IPS DF 6.9 (cell line): ENCODE data around the gene ABLIM1.

Source experiments
- DNase-seq: peaks from one replicate; pipeline ENCODE4 v3.0.0-alpha.2; 2013; ENCODE audit warnings: low read depth, low spot score
- H3K27ac ChIP-seq: one replicate; pipeline ENCODE4 v1.5.1; 2013; ENCODE audit warnings: low read length, control low read depth
- H3K27me3 ChIP-seq: 2 replicates; pipeline ENCODE4 v1.6.1; 2013; ENCODE audit warnings: mild to moderate bottlenecking, low read length; ENCODE audit not compliant: control insufficient read depth, insufficient read depth
- H3K36me3 ChIP-seq: 2 replicates; pipeline ENCODE4 v1.6.1; 2013; ENCODE audit warnings: low read length; ENCODE audit not compliant: control insufficient read depth, insufficient read depth
- H3K4me1 ChIP-seq: 2 replicates; pipeline ENCODE4 v1.6.1; 2013; ENCODE audit warnings: low read length; ENCODE audit not compliant: control insufficient read depth, insufficient read depth
- H3K4me3 ChIP-seq: 2 replicates; pipeline ENCODE4 v1.5.1; 2013; ENCODE audit warnings: mild to moderate bottlenecking, low read length
- H3K9me3 ChIP-seq: 2 replicates; pipeline ENCODE4 v1.6.1; 2013; ENCODE audit warnings: low read length, inconsistent platforms; ENCODE audit not compliant: control insufficient read depth, insufficient read depth
- WGBS: extraction: QIAGEN DNeasy Blood & Tissue Kit; methylation state at CpG from one replicate; pipeline ENCODE4 v1.1.7; 2013; ENCODE audit warnings: mixed read lengths, missing lambda C conversion rate; ENCODE audit not compliant: insufficient read length, insufficient coverage; 5-methylcytosine and 5-hydroxymethylcytosine counted together

The ABLIM1 gene

DNA sequence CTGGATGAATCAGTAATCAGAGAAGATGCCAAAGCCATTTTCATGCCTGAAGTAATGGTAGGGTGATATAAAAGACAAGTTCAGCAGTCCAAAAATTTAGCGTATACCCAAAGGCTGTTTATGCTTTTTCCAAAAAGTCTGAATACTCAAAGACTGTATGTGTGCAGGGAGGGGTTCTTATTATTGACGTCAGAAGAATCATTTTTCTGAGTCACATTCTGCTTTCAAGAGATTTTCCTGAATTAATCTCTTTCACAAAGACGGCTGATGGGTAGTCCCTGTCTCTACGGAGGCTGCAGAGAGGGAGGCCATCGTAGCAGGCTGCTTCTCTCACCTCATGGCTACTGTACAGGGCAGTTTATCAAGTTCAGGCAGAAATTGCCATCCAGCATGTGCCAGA, 30.7 kb upstream of the ABLIM1 start:
- no peaks in the 10 kb centered on the region for H3K4me1 ChIP-seq
- no peak for DNase-seq
- WGBS: no CpG with 5 or more reads among the region's 5 CpGs
- H3K4me3 ChIP-seq: no peak overlapping the region
- no peak overlapping the region for H3K27ac ChIP-seq
- no peaks in the 10 kb centered on the region for H3K27me3 ChIP-seq
- no peaks in the 10 kb centered on the region for H3K9me3 ChIP-seq
- no peaks in the 10 kb centered on the region for H3K36me3 ChIP-seq

DNA sequence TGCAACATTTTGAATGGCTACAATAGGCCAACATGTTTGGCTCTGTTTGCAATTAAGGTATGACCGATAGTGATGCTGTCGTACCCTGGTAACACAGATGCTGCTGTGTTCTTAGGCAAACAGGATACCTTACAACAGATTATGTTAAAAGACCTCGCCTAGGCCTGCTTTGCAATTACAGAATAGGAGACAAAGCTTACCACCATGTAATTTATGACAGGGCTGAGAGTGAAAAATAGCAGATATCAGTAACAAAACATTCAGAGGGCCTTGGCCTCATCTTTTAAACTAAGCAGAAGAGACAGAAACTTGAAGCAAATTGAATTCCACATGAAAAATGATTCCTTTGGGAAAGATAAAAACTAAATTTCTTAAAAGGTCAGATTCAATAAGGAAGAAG, 29.4 kb upstream of the ABLIM1 start:
- no CpG with 5 or more reads among the region's 3 CpGs for WGBS
- no peaks in the 10 kb centered on the region for H3K27me3 ChIP-seq
- no peaks in the 10 kb centered on the region for H3K9me3 ChIP-seq
- no peak overlapping the region for H3K4me3 ChIP-seq
- DNase-seq: no peak
- no peak overlapping the region for H3K27ac ChIP-seq
- no peaks in the 10 kb centered on the region for H3K36me3 ChIP-seq
- H3K4me1 ChIP-seq: no peaks in the 10 kb centered on the region

DNA sequence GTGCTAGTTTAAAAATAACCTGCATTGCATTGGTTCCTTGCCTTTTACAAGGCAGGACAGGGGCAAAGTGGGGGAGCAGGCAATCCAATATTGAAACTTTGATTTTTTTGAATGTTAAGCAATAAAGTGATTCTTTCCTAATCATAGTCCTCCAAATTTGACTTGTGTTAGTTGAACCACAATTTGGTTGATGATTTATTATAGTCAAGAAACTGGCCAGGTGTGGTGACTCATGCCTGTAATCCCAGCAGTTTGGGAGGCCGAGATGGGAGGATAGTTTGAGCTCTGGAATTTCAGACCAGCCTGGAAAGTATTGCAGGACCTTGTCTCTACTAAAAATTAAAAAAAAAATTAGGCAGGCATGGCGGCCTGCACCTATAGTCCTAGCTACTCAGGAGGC, 27.9 kb upstream of the ABLIM1 start:
- H3K4me1 ChIP-seq: no peaks in the 10 kb centered on the region
- H3K27me3 ChIP-seq: no peaks in the 10 kb centered on the region
- no peak for DNase-seq
- no peak overlapping the region for H3K27ac ChIP-seq
- H3K4me3 ChIP-seq: no peak overlapping the region
- H3K9me3 ChIP-seq: no peaks in the 10 kb centered on the region
- no peaks in the 10 kb centered on the region for H3K36me3 ChIP-seq
- WGBS: no CpG with 5 or more reads among the region's 2 CpGs

DNA sequence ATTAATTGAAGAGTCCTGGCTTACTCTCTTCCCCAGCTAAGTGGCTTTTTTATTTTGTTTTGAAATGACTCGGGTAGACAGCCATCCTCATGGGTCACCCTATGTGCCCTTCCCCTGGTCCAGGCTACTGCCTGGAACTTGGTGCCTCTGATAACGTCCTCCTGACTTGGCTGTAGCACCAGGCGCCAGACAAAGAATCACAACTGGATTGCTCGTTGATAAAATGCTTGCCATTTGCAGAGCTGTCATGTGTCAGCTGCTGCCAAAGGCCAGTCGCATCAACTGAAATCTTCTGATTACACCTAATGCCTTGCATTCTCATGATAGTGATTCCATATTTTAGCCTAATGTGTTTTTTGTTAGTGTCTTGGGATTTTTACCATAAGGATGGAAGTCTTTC, 27.4 kb upstream of the ABLIM1 start:
- H3K4me1 ChIP-seq: no peaks in the 10 kb centered on the region
- H3K4me3 ChIP-seq: no peak overlapping the region
- no peak overlapping the region for H3K27ac ChIP-seq
- H3K9me3 ChIP-seq: no peaks in the 10 kb centered on the region
- no peak for DNase-seq
- no CpG with 5 or more reads among the region's 5 CpGs for WGBS
- H3K27me3 ChIP-seq: no peaks in the 10 kb centered on the region
- no peaks in the 10 kb centered on the region for H3K36me3 ChIP-seq

DNA sequence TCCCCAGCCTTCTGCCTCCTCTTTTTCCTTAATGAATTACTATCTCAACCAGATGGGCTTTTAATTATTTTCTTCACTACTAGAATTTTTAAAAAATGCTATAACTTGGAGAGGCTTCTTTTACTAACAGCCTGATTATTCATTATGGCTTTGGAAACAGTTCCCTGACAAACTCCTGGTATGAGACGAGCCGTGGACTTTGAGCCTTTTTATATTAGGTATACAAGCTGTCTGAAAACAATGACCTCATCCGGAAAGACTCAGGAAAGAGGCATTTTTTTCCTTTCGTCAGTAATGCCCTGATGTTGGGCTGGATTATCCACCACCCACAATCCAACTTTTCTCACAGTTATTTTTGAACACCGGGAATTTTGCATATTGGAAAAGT, 26.7 kb upstream of the ABLIM1 start:
- H3K9me3 ChIP-seq: no peaks in the 10 kb centered on the region
- DNase-seq: no peak

DNA sequence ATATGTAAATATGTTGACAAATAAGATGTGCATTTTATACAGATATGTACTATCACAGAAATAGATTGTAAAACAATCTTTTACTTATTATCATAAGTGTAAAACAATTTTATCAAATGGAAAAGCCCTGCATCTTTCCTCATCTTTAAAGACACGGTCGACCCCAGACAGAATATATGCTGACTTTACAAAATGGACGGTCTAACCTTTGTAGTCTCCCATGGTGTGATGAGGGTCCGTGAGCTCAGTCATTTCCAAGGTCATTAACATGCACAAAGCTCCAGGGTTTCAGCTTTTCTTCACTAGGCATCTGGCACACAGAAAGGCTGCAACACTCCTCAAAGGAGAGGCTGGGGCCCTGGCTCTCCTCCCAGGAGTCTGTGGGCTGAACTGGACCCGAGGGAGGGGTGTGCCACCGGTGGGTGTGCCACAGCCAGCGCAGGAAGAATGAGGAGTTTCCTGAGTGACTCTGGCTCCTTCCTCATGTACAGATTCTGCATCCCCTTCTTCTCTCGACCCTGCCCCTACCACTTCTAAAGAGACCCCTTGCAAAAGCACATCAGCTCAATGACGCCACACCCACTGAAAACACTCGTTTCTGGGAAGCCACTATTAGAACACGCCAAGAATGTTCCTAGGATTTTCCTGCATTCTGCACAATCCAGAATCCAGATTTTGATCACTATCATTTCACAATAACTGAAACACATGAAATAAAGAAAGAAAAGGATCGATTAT, 26.2 kb upstream of the ABLIM1 start:
- H3K27ac ChIP-seq: no peak overlapping the region
- H3K4me1 ChIP-seq: no peaks in the 10 kb centered on the region
- H3K4me3 ChIP-seq: no peak overlapping the region
- H3K9me3 ChIP-seq: no peaks in the 10 kb centered on the region
- no peaks in the 10 kb centered on the region for H3K36me3 ChIP-seq
- H3K27me3 ChIP-seq: no peaks in the 10 kb centered on the region
- WGBS: no CpG with 5 or more reads among the region's 12 CpGs
- no peak for DNase-seq

More for the DNA sequence above, 26.7 kb upstream of the ABLIM1 start:
- H3K4me3 ChIP-seq: no peak overlapping the region
- H3K4me1 ChIP-seq: no peaks in the 10 kb centered on the region
- H3K36me3 ChIP-seq: no peaks in the 10 kb centered on the region
- no peaks in the 10 kb centered on the region for H3K27me3 ChIP-seq
- no CpG with 5 or more reads among the region's 5 CpGs for WGBS
- H3K27ac ChIP-seq: no peak overlapping the region

DNA sequence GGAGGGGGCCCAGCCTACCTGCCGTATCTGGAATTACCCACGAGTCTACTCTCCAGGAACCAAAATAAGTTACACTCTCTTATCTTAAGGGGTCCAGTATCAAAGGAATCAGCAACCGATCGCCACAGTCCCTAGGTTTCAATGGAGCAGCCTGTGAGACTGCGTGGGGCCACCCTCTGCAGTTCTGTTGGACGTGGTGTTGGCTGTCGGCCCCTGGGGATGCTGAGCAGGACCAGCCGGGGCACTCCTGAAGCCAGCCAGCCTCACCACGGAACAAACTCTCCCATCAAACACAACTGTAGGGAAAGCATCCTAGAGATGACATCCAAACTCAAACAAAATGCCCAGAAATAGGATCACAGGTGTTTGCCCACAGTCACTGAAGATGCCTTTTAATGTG, 25.5 kb upstream of the ABLIM1 start:
- H3K27me3 ChIP-seq: no peaks in the 10 kb centered on the region
- no peaks in the 10 kb centered on the region for H3K9me3 ChIP-seq
- no peak overlapping the region for H3K27ac ChIP-seq
- DNase-seq: no peak
- no peaks in the 10 kb centered on the region for H3K4me1 ChIP-seq
- H3K4me3 ChIP-seq: no peak overlapping the region
- no peaks in the 10 kb centered on the region for H3K36me3 ChIP-seq
- WGBS: no CpG with 5 or more reads among the region's 9 CpGs

DNA sequence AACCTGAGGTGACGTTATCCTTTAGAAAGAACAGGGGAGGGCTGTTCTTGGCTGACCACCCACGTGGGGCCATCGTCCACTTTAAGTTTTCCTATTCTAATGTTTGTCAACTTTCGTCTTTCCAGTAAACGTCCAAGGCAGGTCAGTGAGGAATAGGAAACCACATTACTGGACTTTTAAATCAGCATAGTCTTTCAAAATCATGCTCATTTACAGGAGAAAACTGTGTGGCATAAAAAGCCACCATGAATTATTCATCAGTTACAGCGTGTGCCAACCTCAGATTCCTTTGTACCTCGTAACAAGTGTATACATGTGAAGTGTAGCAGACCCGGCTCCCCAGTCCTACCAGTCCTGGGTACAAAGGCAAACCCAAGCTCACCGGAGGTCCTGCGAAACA, 25.1 kb upstream of the ABLIM1 start:
- Histone ChIP-seq H3K4me3 (no peak overlapping the region), H3K36me3 (no peaks in the 10 kb centered on the region), H3K27me3 (no peaks in the 10 kb centered on the region), H3K4me1 (no peaks in the 10 kb centered on the region), H3K9me3 (no peaks in the 10 kb centered on the region), H3K27ac (no peak overlapping the region)
- WGBS: no CpG with 5 or more reads among the region's 10 CpGs
- DNase-seq: no peak

DNA sequence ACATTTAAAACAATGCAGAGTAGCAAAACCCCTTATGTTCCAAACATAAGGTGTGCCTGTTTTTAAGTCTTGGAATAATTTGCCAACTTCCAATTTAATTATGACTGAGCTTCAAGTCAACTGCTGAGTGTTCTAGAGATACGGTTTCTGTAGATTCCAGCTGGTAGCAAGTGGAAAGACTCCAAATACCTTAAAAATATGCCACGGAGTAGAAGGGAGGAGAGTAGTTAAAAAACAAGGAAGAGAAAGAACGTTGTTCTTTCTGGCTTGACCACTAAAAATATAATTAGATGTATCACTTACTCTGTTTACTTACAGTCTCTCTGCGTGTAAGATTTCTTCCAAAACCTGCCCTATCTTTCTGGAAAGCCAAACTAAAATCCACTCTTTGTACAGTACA, 24.5 kb upstream of the ABLIM1 start:
- DNase-seq: no peak
- Histone ChIP-seq H3K36me3 (no peaks in the 10 kb centered on the region), H3K9me3 (no peaks in the 10 kb centered on the region), H3K4me3 (no peak overlapping the region), H3K27ac (no peak overlapping the region), H3K27me3 (no peaks in the 10 kb centered on the region), H3K4me1 (no peaks in the 10 kb centered on the region)
- no CpG with 5 or more reads among the region's 4 CpGs for WGBS

DNA sequence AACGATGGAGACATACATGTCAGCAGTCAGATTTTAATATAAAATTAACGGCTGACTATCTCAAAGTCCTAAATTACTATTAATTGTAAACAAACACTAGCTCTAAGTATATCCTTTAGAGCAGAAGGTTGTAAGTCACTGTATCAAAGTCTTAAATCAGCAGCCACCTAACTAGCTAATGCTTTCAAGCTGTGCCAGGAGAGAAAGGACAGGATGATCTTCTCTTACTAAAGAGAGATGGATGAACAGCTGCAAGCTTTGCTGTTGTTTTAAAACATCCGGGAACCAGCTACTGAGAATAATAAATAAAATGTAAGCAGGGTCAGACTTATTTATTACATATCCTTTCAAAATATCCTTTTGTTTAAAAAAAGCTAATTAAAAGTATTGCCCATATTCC, 24.0 kb upstream of the ABLIM1 start:
- Histone ChIP-seq H3K4me3 (no peak overlapping the region), H3K36me3 (no peaks in the 10 kb centered on the region), H3K9me3 (no peaks in the 10 kb centered on the region), H3K27me3 (no peaks in the 10 kb centered on the region), H3K4me1 (no peaks in the 10 kb centered on the region), H3K27ac (no peak overlapping the region)
- no CpG with 5 or more reads among the region's 3 CpGs for WGBS
- no peak for DNase-seq

DNA sequence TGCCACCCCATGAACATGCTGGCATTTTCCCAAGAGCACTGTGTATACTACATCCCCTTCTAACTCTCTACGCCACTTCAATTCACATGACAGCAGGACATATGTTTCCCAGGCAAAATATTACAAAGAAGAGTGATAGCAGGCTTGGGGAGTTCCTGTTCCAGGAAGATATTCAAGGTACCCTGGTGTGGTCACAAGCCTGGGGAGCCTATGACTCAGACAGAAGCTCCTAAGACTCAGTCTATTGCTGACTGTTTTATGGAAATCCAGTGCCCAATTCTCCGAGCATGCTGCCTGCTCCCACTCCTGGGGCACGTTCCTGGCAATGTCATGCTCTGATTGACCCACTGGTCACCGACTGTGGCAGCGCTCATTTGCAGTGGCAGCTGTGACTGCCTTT, 23.5 kb upstream of the ABLIM1 start:
- H3K27me3 ChIP-seq: no peaks in the 10 kb centered on the region
- WGBS: no CpG with 5 or more reads among the region's 5 CpGs
- no peak for DNase-seq
- H3K4me3 ChIP-seq: no peak overlapping the region
- no peak overlapping the region for H3K27ac ChIP-seq
- H3K9me3 ChIP-seq: no peaks in the 10 kb centered on the region
- H3K36me3 ChIP-seq: no peaks in the 10 kb centered on the region
- no peaks in the 10 kb centered on the region for H3K4me1 ChIP-seq
